ENCODE results near the gene THPO.
A peak's percentile ranks its signal among the peaks of the same experiment; 100 is the strongest.

The THPO gene

DNA sequence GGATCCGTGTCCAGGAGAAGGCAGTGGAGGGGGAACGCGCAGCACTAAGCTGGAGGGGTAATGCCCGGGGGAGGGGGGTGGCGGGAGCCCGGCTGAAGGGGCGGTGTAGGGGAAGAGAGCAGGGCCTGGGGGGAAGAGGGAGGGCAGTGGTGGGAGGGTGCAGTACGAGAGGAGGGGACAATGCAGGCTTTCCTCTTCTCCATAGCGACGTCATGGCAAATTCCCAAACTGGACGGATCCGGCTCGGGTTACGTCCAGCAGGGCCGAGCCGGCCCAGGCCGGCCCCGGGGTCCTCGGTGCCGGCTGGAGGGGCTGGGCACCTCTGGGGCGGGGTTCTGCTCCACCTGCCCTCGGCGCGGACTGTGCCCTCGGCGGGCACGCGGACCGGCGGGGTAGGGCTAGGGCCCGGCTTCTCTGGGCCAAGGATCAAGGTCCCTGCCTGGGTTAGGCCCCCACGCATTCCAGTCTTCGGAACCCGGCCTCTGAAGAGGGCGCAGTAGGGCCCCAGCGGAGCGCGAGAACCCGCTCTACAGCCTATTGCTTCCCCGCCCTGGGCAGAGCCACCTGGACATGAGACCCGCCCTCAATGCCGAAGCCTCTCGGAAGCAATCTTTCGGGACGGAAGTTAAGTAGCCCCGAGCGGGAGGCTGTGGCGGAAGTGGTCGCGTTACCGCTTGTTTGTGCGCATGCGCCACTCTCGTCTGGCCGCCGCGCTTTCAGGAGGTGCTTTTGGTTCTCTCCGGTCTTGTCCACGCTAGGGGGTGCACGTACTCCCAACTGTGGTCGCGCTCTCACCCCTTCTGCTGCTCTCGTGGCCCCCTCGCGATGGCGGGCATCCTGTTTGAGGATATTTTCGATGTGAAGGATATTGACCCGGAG lies 15.1 kb downstream of the THPO start:
- DNase-seq (ENCODE audit: low read depth) = peak; percentile 98

DNA sequence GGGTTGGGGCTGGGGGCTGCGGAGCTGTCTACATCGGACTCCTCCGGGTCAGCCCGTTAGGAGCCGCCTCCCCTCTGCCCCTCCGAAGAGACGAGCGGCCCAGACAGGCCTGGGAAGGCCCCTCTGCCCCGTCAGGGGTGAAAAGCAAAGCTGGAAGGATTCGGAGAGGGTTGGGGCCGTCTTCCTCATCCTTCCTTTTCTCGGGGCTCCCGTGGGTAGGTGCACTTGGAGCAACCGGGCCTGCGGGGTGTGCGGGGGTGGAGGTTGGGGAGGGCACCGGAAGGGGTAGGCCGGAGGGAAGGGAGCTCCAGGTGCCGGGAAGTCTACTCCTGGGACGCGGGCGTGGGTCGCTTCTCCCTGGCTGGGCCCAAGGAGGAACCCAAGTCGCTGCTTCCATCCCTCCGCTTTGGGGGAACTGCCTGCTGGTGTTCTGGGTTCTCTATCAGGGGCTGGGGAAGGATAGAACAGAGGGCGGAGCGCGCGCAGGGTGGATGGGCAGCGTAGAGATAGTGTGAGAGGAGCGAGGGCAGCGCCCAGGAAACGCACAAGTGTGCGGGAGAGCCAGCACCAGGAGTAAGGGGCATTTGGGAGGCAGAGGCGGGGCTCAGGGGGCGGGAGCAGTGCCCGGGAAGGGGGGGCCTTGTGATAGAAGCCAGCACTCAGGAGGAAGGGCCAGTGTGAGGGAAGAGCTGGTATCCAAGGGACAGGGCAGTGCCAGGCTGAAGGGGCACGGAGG lies 15.9 kb downstream of the THPO start:
- no peak for DNase-seq (ENCODE audit: low read depth)

DNA sequence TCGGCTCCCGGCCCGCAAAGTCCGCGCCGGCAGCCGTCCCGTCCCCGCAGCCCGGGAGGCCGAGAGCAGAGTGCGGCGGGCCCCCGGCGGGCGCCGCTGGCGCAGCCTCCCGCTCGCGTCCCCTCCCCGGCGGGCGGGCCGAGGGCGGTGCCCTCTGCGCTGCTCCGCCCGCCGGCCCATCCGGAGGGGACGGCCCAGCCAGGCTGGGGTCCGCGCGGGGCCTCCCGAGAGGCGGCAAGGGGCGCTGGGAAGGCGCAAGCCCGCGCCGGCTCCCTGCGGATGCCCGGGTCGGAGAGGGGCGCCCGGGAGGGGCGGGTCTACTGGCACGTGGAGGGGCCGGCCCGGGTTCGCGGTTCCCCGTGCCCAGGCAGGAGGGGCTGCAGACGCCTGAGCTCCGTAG lies 16.5 kb downstream of the THPO start, which contains the start of the genes CLCN2 and POLR2H:
Gene CLCN2, minus strand, starts transcription at position 74 of the 400 bp plus-strand sequence. CDS start 126 bp downstream, outside the sequence.
Gene POLR2H, plus strand, starts transcription at position 179 of the 400 bp plus-strand sequence. CDS start 1,783 bp downstream, outside the sequence.
- no peak for DNase-seq (ENCODE audit: low read depth)

DNA sequence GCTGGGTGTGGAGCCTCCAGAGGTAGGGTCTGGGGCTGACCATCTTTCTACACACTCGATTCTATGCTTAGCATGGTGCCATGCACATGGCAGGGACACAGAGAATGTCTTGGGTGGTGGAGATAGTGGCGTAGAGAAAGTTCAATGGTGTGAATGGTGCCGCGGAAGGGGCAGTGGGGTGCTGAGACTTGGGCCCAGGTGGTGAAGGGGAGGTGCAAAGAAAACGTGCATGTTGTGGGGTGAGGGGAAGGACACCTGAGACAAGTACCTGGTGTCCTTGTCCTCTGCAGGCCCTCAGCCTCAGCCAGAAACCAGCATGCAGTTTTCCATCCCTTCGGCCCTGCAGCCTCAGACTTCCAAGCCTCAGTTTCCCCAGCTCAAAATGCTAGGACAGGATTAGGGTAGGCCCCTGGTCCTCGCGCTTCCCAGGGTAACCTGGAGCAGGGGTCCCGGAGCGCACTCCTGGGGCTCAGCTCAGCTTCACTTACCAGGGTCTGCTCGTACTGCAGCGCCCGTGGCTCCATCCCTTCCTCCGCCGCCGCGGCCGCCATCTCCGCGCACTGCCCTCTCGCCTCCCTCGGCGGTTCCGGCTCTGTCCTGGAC lies 17.0 kb downstream of the THPO start:
- DNase-seq (ENCODE audit: low read depth) = no peak

DNA sequence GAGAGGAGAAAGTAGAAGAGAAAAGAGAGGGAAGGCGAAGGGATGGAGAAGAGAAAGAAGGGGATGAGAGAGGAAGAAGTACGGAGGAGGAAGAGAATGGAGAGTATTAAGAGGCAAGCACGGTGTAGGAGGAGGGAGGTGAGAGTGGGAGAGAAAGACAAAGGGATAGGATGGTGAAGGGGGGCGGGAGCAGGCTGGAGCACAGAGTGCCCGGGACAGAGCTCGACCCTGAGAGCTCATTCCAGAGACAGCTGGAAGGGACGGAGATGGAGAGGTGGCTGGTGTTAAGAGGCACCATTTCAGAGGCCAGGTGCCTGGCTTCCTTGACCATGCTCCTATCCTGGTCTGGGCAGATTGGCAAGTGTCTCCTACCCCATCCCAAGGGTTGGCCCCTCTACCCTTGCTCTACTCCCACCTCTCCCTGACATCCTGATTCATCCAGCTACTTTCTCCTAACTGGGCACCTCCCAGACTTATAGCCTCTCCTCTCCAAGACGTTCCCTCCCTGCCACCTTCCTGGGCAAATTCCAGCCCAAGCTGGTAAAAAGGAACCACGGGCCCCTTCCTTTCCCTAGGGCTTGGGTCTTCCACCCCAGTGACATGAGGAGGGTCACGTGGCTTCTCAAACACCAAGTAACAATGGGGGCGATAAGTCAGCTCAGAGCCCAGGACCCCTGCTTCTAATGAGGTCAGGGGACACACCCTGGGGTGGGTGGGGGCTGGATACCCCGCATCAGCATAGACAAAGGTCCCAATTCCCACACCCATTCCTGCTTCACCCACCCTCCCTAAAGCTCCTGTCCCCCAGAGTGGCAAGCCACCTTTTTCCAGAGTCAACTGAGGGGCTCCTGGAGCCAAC lies 17.7 kb downstream of the THPO start:
- no peak for DNase-seq (ENCODE audit: low read depth)

DNA sequence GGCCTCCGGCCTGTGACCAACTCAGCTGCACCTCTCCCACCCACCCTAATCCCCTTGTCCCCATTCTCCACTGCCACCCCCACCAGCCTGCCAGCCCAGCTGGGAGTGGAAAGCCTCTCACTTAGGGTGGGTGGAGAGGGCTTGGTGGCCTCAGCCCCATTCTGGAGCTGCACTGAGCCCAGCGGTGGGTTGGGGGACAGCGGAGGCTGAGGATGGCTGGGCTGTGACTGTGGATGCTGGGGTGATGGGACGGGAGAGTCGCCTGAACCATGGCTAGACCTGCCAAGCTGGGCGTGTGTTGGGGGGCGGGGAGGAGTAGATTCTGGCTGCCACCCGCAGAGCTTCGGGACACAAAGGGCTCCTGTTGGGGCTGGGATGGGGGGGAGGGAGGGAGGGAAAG lies 18.4 kb downstream of the THPO start:
- DNase-seq (ENCODE audit: low read depth) = no peak

DNA sequence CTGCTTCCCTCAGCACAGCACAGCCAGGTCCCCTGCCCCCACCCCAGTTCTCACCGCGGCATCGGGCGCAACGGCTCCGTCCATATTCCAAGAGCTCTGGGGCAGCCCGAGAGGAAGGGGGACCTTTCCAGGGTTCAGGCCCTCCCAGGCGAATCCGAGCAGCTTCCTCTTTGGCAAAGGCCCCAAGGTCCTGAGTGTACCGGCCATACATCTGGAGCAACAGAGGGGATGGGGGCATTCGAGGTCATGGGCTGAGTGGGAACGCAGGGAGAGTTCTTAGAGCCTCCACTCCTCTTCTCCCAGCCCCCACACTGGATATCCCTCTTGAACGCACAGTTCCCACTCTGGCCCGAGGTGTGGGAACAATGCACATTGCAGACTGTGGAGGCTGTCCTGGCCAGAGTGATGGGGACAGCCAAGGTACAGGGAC lies 19.1 kb downstream of the THPO start:
- DNase-seq (ENCODE audit: low read depth) = no peak

DNA sequence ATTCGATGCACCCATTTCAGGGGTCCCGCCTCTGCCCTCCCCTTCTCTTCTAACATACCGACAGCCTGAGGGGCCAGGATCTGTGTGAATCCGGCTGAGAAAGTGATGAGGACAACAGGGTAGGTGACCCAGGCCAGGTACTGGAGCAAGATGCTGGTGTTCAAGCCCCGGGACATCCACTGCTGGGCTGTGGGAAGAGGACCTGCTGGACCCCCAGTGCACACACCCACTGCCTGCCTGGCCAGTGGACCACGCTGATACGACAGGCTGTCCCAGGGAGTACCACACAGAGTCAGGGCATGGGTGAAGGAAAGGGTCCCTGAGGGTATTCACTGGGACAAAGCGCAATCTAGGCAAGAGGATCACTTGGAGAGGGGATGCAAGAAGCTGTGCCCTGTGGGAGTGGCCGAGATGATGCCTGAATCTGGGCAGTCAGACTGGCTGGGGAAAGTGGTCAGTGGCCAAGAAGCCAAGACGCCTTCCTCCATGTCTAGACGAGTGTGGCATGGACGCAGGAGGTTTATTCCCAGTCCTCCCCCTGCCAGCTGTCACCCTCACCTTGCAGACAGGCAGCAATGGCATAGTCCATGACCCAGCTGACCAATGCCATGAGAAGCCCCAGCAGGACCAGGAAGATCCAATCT lies 19.8 kb downstream of the THPO start:
- no peak for DNase-seq (ENCODE audit: low read depth)

DNA sequence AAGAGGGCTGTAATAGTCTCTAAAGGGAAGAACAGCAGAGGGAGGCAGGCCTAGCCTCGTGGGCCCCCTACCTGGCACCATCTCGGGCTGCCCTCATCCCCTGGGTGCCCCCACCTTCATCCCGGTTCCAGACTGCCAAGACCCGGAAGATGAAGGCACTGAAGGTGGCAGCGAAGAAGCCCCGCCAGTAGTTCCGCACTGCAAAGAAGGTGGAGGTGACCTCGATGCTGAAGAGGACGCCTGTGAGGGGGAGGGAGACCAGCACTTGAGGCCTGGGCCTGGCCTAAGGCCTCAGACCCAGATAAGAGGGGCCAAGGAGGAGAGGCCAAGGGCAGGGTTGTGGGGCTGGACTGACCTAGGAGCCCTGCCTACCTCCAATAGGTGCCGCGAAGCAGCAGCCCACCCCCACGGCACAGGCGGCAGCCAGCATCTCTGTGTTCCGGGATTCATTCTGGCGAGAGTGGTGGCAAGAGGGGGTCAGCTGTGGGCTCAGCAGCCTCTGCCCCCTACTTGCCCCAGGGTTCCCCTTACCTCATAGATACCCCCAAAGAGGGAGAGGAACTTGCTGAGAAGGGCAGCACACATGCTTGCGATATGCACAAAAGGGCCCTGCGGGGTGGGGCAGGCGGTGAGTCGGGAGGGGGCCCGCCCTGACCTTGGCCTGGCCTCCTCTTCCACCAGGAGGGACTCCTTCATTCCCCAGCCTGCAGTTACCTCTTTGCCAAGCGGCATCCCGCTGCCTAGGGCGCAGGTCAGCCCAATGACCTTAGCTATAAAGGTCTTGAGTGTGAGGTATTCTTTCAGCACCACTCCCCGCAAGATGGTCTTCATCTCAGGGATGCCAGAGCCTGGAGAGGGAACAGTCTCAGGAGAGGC lies 20.5 kb downstream of the THPO start:
- no peak for DNase-seq (ENCODE audit: low read depth)

DNA sequence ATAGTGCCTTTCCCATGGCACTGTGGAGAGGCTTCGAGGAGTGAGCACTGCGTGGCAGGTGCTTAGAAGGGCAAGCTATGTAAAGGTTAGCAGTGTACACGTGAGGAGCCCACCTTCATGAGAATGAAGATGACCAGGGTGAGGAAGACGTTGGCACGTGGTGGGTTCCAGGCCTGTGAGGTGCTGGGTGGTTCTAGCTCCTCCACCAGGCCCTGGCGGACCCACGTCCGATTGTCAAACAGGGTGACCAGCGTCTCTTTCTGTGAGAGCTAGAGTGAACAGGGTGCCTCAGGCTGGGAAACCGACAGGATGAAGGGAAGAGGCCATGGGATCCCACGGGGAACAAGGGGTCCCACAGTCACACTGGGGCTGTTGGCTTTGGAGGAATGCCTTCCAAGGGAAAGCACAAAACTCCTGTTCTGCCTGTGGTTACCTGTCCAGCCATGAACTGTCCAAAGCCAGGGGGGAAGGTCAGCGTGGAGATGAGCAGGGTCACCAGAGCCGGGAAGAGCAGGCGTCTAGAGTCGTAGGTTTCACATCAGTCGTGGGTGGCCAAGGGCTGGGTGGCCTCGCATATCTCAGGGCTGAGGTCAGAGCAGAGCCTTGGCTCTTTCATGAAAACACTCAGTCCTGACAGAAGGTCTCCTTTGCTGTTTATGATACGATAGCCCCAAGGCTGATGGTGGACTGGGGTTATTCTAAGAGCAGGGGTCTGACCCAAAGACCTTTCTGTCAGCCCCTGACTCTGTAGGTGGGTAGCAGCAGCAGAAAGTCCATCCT lies 22.6 kb downstream of the THPO start:
- no peak for DNase-seq (ENCODE audit: low read depth)

DNA sequence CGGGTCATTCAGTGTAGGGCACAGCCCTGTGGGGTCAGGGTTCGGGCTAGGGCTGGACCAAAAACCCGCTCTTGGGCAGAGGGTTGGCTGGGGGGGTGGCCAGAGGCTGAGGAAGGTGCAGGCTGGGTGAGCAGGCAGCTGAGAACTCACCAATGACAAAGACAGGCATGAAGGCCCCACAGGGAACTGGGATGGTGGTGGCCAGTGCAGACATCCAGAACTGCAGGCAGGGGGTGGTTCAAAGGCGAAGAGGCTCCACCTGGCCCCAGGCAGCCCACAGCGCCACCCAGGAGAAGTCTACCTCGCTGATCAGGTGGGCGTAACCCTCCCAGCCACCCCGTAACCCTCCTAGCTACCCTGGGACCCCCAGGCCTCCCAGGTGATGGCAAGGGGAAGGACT lies 23.3 kb downstream of the THPO start:
- DNase-seq (ENCODE audit: low read depth) = no peak

DNA sequence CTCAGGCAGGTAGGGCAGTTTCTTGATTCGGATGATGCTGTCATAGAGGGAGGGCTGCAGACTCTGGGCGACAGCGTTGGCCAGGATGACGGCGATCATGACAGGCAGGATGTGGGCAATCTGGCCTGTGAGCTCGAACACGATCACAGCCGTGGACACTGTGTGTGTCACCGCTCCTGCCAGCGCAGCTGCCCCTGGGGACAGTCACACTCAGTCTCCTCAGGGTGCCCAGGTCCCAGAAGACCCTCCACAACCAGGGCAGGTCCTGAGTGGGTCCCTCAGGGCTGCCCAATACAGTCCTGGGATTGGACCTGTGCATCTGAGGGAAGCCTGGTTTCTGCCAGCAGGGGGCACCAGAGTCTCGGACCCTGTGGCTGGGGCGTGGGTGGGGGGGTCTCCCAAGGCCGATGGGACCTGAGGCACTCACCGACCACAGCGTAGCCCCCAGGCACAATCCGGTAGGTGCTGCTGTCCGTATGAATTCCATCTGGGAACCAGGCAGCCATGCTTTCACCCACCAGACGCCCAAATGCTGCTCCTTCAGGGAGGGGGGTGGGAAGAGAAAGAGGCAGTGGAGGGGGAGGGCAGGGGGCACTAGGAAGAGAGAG lies 23.8 kb downstream of the THPO start:
- DNase-seq (ENCODE audit: low read depth) = no peak

DNA sequence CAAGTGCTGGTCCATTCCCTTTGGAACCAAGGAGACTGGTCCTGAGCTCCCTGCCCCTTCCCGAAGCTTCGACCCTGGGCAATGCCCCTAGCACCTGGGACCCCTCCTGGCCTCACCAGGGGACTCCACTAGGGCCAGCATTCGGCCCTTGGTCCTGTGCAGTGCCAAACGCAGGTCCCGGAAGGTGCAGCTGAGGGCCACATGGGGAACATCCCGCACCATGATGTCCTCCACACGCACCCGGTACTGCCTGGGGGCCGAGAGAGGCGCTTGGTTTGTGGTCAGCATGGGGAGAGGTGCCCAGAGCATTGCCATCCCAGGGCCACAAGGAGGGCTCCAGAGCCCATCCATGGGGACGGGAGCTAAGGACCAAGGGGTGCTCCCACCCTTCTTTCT lies 24.5 kb downstream of the THPO start:
- no peak for DNase-seq (ENCODE audit: low read depth)

DNA sequence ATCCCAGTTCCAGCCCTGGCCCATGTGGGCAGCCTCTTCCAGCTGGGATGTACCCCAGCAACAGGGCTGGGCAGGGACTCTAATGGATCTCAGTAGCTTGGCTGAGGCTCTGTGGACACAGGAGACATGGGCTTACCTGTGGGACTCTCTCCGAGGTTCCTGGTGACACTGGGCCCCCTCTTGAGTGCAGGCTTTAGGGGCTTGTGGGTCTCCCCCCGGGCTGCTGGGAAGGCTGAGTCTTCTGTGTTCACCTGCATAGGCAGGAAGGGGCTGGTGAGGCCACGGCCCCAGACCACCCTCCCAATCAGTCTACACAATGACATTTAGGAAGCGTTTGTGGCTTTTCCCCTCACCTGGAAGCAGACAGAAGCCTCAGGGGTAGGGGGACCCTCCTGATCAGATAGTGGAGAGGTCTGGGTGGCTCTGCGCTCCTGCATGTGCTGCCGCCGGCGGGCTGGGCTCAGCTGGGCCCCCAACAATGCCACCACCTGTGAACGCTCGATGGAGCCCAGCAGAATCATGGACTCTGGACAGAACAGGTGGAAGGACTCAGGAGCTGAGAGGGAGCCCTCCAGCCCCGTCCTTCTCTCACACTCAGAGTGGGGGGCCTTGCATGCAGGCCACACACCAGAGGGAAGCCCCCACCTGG lies 25.0 kb downstream of the THPO start:
- no peak for DNase-seq (ENCODE audit: low read depth)

DNA sequence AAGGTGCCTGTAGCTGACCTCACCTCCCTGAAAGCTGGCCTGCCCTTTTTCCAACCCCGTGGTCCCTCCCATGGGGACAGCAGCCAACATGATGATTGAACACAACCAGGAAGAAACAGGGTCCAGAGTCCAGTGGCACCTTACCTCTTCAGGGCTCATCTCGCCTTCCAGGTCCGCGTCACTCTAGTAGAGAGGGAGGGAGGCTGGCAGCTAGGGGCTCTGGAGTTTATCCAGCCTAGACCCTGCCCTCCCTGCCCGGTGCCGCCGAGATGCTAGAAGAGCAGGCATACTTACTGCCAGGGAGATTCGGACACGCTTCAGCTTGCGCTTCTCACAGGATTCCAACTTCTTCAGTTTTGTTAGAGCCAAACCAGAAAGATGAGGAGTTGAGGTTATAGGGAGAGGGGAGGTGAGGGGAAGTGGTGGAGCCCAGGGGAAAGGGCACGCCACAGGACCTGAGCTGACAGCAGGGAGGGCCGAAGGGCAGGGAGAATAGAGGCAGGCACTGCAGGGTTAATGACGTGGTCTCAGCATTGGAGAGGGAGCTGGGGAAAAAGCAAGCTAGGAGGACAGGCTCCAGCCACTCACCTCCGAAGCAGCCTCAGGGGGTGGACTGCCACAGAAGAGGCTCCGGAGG lies 25.7 kb downstream of the THPO start:
- DNase-seq (ENCODE audit: low read depth) = no peak

DNA sequence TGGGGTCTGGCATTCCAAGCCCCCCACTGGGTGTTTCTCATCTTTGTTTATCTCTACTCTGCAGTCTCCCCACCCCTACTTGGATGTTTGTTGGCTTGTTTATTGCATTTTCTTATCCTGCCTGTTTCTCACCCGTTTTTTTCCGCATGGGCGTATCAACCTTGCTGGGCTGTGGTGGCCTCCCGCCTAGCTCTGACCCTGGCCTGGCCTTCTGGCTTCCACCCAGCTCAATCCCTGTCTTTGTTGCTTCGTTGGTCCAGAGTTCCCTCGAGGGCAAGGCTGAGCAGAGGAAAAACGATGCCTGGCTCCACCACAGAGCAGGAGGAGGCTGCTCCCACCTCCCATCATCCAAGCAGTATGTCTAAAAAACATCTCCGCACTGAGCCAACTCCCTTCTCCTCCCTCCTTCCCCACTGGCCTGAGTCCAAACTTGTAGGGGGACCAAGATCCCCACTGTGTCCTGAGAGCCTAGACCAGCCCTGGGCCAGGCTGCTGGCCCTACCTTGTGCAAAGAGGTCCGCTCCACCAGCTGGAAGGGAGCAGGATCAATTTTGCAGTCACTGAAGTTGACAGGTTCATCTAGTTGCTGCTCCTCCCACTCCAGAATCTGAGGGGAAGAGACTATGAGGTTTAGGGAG lies 26.4 kb downstream of the THPO start:
- DNase-seq (ENCODE audit: low read depth) = no peak

DNA sequence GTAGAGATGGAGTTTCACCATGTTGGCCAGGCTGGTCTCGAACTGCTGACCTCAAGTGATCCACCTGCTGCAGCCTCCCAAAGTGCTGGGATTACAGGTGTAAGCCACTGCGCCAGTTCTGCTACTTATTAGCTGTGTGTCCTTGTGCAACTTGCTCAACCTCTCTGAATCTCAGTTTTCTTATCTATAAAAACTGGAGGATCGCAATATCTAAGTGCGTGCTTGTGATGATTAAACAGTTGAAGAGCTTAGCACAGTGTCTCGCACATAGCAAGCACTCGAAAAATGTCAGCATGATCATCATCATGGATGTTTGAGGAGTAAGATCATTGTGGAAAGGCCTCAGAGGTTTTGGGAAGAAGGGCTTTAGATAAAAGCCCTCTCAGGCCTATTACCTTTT lies 27.4 kb downstream of the THPO start:
- DNase-seq (ENCODE audit: low read depth) = no peak

All from fibroblast of the conjunctiva (primary cell).